Upper lobe of left lung (tissue), 4 donors: ENCODE measurements around the gene NLRP9.

ENCODE experiments used
- CTCF ChIP-seq, 6 experiments: fragments of 450-650 bp in 4 of 6; fragments of 200-600 bp in 2 of 6; sonication (generic) in 2 of 6; IDR thresholded peaks; one replicate each; pipeline ENCODE4 v1.5.1; 2016 to 2019; ENCODE audit warnings: antibody characterized with exemption in 6 of 6
- EP300 ChIP-seq, 4 donors: sonication (generic); formaldehyde crosslinking; IDR thresholded peaks; one replicate each; pipeline ENCODE4 v1.5.1; 2017; ENCODE audit warnings: antibody characterized with exemption in 4 of 4, control low read depth in 2 of 4
- POLR2A ChIP-seq, 4 donors: fragments of 450-650 bp; IDR thresholded peaks; one replicate each; pipeline ENCODE4 v1.5.1; 2016 to 2017; ENCODE audit warnings: antibody characterized with exemption in 4 of 4, mild to moderate bottlenecking in 2 of 4
- POLR2AphosphoS5 ChIP-seq, 2 donors: sonication (generic); formaldehyde crosslinking; IDR thresholded peaks; one replicate each; pipeline ENCODE4 v1.5.1; 2017; ENCODE audit warnings: antibody characterized with exemption in 2 of 2

- TF ChIP-seq POLR2AphosphoS5 (IDR thresholded peaks at IDR 0.05) = no peak
- TF ChIP-seq CTCF (IDR thresholded peaks at IDR 0.05) = no peak
- no peak for TF ChIP-seq POLR2A (IDR thresholded peaks at IDR 0.05)
- no peak for TF ChIP-seq EP300 (IDR thresholded peaks at IDR 0.05)
Measured at GRCh38 chr19:55680339-55681130, 57.7 kb downstream of the NLRP9 start.
